Astrocyte (in vitro differentiated cells and primary cell): Measurements from ENCODE around the gene TEX22.

Source experiments
- CTCF ChIP-seq: IDR thresholded peaks from 2 replicates; pipeline ENCODE4 v1.5.1; 2011; ENCODE audit warnings: low read depth, mild to moderate bottlenecking, inconsistent platforms, low read length, moderate library complexity; ENCODE audit not compliant: insufficient read depth
- EZH2 ChIP-seq: IDR thresholded peaks from 2 replicates; pipeline ENCODE4 v1.6.1; 2012; ENCODE audit warnings: mild to moderate bottlenecking, low read length, inconsistent platforms; ENCODE audit not compliant: insufficient read depth

GRCh38 chr14:105368910-105369652, 29.3 kb upstream of the TEX22 start:
- TF ChIP-seq CTCF: no peak
- TF ChIP-seq EZH2: no peak
